Measurements from ENCODE around the gene GXYLT1. TPM values are rescaled to one million over a fixed set of nuclear protein-coding genes. Genes with fewer than 3 reads are reported as not detected.

Gene GXYLT1
- total RNA-seq, 2 donors from 2014 or later = 5.6 to 9.6 TPM

- no peak for DNase-seq
- Histone ChIP-seq H3K9me3 (no peaks in the 10 kb centered on the region), H3K4me3 (no peak overlapping the region), H3K36me3 (replicated peaks in 1 of 2; ENCODE audit: insufficient read depth in 1 of 2, low read depth in 2 of 2) (no peaks in the 10 kb centered on the region), H3K27me3 (no peaks in the 10 kb centered on the region), H3K27ac (no peak overlapping the region), H3K4me1 (no peaks in the 10 kb centered on the region)
- intact Hi-C loops (cut with DNase I) = no loop called here
- no peak for TF ChIP-seq POLR2A (IDR thresholded peaks at IDR 0.05)
- 46 to 58% methylated on average over 3 of the region's 3 CpGs for WGBS, 2 donors
- no peak for ATAC-seq
These were observed 59.1 kb downstream of the GXYLT1 start for GRCh38 chr12:42085594-42085993.

- intact Hi-C loops (cut with DNase I) = no loop called here
- TF ChIP-seq POLR2A (IDR thresholded peaks at IDR 0.05) = no peak
- no peak for TF ChIP-seq CTCF (IDR thresholded peaks at IDR 0.05)
- ATAC-seq (no peak), DNase-seq (no peak)
- Histone ChIP-seq H3K4me3 (no peak overlapping the region), H3K4me1 (no peaks in the 10 kb centered on the region), H3K27ac (no peak overlapping the region), H3K36me3 (replicated peaks in 1 of 2; ENCODE audit: insufficient read depth in 1 of 2, low read depth in 2 of 2) (no peaks in the 10 kb centered on the region), H3K27me3 (no peaks in the 10 kb centered on the region), H3K9me3 (no peaks in the 10 kb centered on the region)
These were observed 60.2 kb downstream of the GXYLT1 start for GRCh38 chr12:42084522-42084921.

GRCh38 chr12:42076976-42077375, 67.7 kb downstream of the GXYLT1 start:
- ATAC-seq (no peak), DNase-seq (no peak)
- Histone ChIP-seq H3K27ac (no peak overlapping the region), H3K4me3 (no peak overlapping the region), H3K36me3 (replicated peaks in 1 of 2; ENCODE audit: insufficient read depth in 1 of 2, low read depth in 2 of 2) (no peaks in the 10 kb centered on the region), H3K4me1 (no peaks in the 10 kb centered on the region), H3K27me3 (no peaks in the 10 kb centered on the region), H3K9me3 (no peaks in the 10 kb centered on the region)
- WGBS, 2 donors = 75 to 82% methylated on average over 3 of the region's 3 CpGs
- TF ChIP-seq POLR2A (IDR thresholded peaks at IDR 0.05) = no peak
- no peak for TF ChIP-seq CTCF (IDR thresholded peaks at IDR 0.05)
- intact Hi-C loops (cut with DNase I) = no loop called here

GRCh38 chr12:42070036-42070435, 74.6 kb downstream of the GXYLT1 start:
- WGBS, 2 donors = 77 to 89% methylated on average over 4 of the region's 4 CpGs
- no peaks in the 10 kb centered on the region for H3K9me3 ChIP-seq

GRCh38 chr12:42059127-42059526, 85.5 kb downstream of the GXYLT1 start:
- Histone ChIP-seq H3K27me3 (no peaks in the 10 kb centered on the region), H3K27ac (no peak overlapping the region), H3K4me1 (no peaks in the 10 kb centered on the region), H3K9me3 (no peaks in the 10 kb centered on the region), H3K4me3 (no peak overlapping the region), H3K36me3 (replicated peaks in 1 of 2; ENCODE audit: insufficient read depth in 1 of 2, low read depth in 2 of 2) (no peaks in the 10 kb centered on the region)
- intact Hi-C loops (cut with DNase I) = no loop called here
- no peak for DNase-seq
- no peak for ATAC-seq
- TF ChIP-seq POLR2A (IDR thresholded peaks at IDR 0.05) = no peak
- no peak for TF ChIP-seq CTCF (IDR thresholded peaks at IDR 0.05)

More at GRCh38 chr12:42070036-42070435, 74.6 kb downstream of the GXYLT1 start:
- ATAC-seq (no peak), DNase-seq (no peak)
- Histone ChIP-seq H3K27me3 (no peaks in the 10 kb centered on the region), H3K4me1 (no peaks in the 10 kb centered on the region), H3K36me3 (replicated peaks in 1 of 2; ENCODE audit: insufficient read depth in 1 of 2, low read depth in 2 of 2) (no peaks in the 10 kb centered on the region), H3K27ac (no peak overlapping the region), H3K4me3 (no peak overlapping the region)
- intact Hi-C loops (cut with DNase I) = no loop called here
- TF ChIP-seq POLR2A (IDR thresholded peaks at IDR 0.05) = no peak
- no peak for TF ChIP-seq CTCF (IDR thresholded peaks at IDR 0.05)

Measured in body of pancreas (tissue), 4 donors.